Mammary epithelial cell (primary cell): ENCODE data around the gene LRRC3B.

Source experiments
- CTCF ChIP-seq, 2 donors: IDR thresholded peaks in 1 of 2; conservative IDR thresholded peaks in 1 of 2; 2 replicates each; pipeline ENCODE4 v1.5.1; 2011 to 2012; ENCODE audit warnings: inconsistent platforms in 2 of 2, low read length in 2 of 2, mild to moderate bottlenecking in 2 of 2, control low read depth in 1 of 2, low read depth in 1 of 2; ENCODE audit not compliant: insufficient read depth in 1 of 2; ENCODE audit errors: extremely low read depth in 1 of 2
- EZH2 ChIP-seq: IDR thresholded peaks from 2 replicates; pipeline ENCODE4 v1.6.1; 2012; ENCODE audit warnings: low read length, inconsistent platforms, borderline replicate concordance

GRCh38 chr3:26591926-26592325, 30.6 kb upstream of the LRRC3B start:
- no peak for TF ChIP-seq CTCF (conservative IDR thresholded peaks at IDR 0.05 in 1 of 2, IDR thresholded peaks at IDR 0.05 in 1 of 2; ENCODE audit: extremely low read depth in 1 of 2, insufficient read depth in 1 of 2, low read depth in 1 of 2, low read length in 2 of 2)
- TF ChIP-seq EZH2, result no peak
